Measurements from ENCODE around the gene CPHXL.

CPHXL gene

DNA sequence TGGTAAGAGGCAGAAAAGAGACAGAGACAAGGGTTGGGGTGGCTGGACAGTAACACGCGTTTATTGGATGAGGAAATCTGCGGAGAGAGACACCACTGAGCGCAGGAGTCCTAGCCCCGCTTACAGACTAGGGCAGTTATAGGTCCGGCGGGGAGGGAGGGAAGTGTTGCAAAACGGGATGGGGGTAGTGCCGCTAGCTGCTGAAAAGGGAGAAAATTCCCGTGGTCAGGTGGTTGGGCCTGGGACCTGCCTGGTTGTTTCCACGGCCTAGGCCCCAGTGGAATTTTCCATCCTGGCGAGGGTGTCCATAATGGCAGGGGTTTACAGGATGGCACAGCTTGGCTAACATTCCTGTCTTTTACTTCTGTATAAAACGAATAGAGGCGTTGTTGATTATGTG lies 44.0 kb downstream of the CPHXL start:
- Histone ChIP-seq H2AFZ (ENCODE audit: low read depth, low read length) (no peak overlapping the region), H3K36me3 (ENCODE audit: insufficient read depth, low read length) (no peaks in the 10 kb centered on the region), H3K4me3 (ENCODE audit: low read length) (no peak overlapping the region), H3K4me1 (ENCODE audit: insufficient read depth, low read length) (no peaks in the 10 kb centered on the region), H3K9me3 (ENCODE audit: low read length) (peaks cover 5% of the 10 kb centered on the region), H3K27me3 (ENCODE audit: insufficient read depth, low read length) (no peaks in the 10 kb centered on the region)

DNA sequence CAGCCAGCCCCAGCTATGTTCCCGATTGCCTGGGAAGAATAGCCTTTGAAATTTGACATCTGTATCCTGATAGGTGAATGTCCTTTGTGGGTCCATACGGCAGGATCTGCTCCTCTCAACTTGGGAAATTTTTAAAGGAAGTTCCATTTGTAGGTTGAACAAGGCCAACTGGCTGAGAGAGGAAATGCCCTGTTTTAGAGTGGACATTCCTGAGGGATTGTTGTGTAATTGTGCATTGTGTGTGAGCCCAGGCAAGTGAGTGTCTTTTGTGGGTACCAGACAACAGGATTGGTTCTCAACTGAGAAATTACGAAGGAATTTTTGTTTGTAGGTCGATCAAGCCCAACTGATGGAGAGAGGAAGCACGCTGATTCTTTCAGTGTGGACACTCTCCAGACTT lies 46.9 kb downstream of the CPHXL start:
- Histone ChIP-seq H3K27me3 (ENCODE audit: insufficient read depth, low read length) (no peaks in the 10 kb centered on the region), H3K4me3 (ENCODE audit: low read length) (no peak overlapping the region), H2AFZ (ENCODE audit: low read depth, low read length) (no peak overlapping the region), H3K9me3 (ENCODE audit: low read length) (peaks cover 3% of the 10 kb centered on the region), H3K36me3 (ENCODE audit: insufficient read depth, low read length) (no peaks in the 10 kb centered on the region), H3K4me1 (ENCODE audit: insufficient read depth, low read length) (no peaks in the 10 kb centered on the region)

- Histone ChIP-seq H3K36me3 (ENCODE audit: insufficient read depth, low read length) (no peaks in the 10 kb centered on the region), H3K27me3 (ENCODE audit: insufficient read depth, low read length) (no peaks in the 10 kb centered on the region), H3K4me1 (ENCODE audit: insufficient read depth, low read length) (no peaks in the 10 kb centered on the region), H3K4me3 (ENCODE audit: low read length) (no peak within 1 kb of the TSS), H2AFZ (ENCODE audit: low read depth, low read length) (no peak within 1 kb of the TSS), H3K9me3 (ENCODE audit: low read length) (no peaks in the 10 kb centered on the region)
These were observed 49.4 kb downstream of the CPHXL start, which contains the start of gene CPHXL2 for GRCh38 chr16:75676909-75677308. CPHXL2 (minus strand) TSS chr16:75677009; CDS start chr16:75676999, 10 bp downstream.

DNA sequence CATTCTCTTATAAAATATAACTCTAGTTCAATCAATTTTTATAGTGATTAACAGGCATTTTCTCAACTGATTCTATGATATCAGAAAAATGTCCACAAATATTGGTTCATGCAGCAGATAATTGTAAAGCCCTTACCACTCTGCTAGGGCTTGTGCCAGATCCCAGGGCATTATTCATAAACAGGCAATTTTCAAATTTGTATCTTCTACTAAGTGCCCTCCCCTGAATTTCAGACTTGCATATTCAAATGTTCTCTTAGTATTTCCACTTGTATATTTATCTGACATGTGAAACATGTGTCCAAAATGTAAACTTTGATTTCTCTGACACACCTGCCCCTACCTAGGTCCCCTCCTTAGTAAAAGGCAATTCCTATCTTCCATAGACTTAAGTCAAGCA lies 58.8 kb downstream of the CPHXL start:
- H2AFZ ChIP-seq (ENCODE audit: low read depth, low read length) = no peak overlapping the region
- H3K27me3 ChIP-seq (ENCODE audit: insufficient read depth, low read length) = no peaks in the 10 kb centered on the region
- H3K9me3 ChIP-seq (ENCODE audit: low read length) = no peaks in the 10 kb centered on the region
- H3K4me1 ChIP-seq (ENCODE audit: insufficient read depth, low read length) = no peaks in the 10 kb centered on the region
- no peaks in the 10 kb centered on the region for H3K36me3 ChIP-seq (ENCODE audit: insufficient read depth, low read length)
- no peak overlapping the region for H3K4me3 ChIP-seq (ENCODE audit: low read length)
